ENCODE measurements around the gene SPON2.

The SPON2 gene

DNA sequence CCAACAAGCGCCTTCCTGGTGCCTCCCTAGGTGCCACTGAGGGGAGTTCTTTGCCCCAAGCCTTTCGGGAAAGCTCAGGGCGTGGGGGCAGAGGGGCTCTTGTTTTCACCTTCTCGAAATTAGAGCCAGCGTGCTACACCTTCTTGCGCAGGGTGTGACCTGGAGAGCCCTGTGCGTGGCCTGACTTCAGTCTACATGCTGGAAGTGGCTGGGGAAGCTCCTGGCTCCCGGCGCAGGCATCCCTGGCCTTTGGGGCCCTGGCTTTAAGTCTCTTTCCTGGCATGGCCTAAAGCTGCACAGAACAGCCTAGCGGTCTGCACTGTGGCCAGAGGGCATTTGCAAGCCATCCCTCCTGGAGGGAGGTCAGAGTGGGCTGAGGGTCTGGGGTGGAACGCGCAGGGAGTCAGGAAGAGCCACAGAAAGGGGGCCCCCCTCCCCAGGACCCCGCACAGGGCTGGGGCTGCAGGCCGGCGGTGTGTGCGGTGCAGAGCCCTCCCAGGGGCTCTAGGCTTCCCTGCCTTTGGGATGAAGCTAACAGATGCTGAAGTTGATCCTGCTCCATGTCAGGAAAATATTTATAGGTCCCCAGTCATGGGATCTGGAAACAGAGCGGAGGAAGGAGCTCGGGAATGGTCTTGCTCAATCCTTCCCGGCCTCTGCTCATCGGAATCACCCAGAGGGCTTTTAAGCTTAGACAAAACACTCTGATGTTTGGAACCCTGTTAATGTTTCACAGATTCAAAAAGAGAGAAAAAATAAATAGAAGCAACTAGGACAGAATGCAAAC is 781 bp upstream of the SPON2 start:
- no peak for DNase-seq (ENCODE audit: low read depth in 3 of 3, low spot score in 1 of 3)

DNA sequence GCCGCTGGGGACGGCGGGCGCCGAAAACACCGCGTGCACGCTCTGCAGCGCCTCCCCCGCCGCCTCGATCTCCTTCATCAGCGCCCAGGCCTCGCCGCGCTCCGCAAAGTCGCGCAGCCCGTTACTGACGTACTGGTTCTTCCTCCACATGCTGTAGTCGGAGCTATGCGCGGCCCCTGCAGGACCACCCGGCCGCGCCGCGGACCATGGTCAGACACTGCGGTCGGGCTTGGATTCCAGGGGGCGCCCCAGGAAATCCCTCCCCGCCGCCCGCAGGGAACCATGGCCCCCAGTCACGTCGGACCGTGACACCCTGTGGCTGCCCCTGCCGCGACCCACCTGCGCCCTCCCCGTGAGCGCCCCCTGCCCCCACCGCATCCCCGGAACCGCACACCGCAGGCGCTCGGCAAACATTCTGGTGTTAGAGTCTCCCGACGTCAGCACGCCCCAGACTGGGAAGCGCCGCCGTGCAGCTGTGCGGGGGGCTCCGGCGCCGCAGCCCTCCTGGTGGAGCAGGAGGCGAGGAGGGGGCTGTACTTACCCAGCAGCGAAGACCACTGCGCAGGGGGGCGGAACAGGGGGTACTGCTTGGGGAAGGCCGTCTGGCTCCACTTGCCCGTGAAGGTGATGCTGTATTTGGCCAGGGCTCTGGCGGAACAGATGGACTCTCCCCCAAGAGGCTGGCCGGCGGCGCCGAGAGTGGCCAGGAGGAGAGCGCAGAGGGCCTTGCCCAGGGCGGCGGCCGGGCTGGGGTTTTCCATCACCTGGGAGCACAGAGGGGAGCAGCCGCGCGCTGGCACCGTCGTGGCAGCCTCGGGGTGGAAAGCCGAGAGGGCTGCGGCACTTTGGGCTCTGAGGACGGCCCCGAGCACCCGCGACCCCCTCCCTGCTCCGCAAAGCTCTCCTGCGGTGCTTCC is 814 bp downstream of the SPON2 start:
- DNase-seq (ENCODE audit: low read depth in 3 of 3, low spot score in 1 of 3): peak in 2 of 3 donors; percentile 29 to 35

DNA sequence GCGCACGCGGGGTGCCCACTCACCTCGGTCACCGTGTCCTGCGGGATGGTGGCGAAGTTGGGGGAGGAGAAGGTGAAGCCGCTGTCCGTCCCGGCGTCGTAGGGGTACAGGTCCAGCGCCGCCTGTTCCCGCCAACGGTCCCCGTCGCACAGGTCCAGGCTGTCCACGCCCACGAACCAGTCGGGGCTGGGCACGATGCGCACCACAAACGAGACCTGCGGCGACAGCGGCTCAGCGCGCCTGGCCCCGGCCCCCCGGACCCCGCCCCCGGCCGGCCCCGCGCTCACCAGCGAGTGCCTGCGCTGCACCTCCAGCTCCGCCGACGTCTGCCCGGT is 1.4 kb downstream of the SPON2 start:
- no peak for DNase-seq (ENCODE audit: low read depth in 3 of 3, low spot score in 1 of 3)

DNA sequence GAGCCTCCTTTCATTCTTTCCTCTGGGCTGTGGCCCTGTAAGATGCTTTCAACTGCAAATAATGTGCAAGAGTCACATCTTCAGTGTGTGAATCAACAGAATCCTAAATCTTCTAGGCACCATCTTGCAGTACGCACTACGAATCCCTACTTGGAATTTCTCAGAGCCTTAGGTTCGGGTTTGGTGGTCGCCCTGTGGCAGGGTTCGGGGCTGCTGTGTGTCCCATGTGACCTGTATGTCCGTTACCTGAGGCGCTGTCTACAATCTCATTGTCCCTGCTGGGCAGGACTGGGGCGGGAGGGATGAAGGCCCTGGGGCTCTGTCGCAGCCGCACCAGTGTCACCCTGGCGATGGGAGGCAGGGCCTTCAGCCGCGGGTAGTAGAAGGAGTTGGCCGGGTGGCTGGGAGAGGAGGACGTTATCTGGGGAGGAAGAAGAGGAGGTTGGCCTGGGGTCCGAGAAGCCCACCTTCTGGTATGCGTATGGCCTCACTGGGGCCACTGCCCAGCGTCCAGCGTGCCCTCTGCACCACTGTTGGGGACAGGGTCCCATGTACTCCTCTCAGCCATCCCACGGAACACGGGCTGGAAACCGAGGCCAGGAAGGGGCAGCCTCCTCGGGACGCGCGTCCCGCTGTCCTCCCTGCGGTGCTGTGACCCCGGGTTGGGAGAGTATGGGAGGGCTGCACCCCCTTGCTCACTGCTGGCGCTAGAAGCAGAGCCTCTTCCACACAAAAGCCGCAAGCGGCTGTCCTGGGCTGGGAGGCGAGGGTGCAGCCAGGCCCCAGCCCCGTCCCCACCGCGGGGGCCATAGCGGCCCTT is 2.0 kb downstream of the SPON2 start:
- no peak for DNase-seq (ENCODE audit: low read depth in 3 of 3, low spot score in 1 of 3)

GRCh38 chr4:1169691-1170096 is 2.7 kb downstream of the SPON2 start:
- no peak for DNase-seq (ENCODE audit: low read depth in 3 of 3, low spot score in 1 of 3)

DNA sequence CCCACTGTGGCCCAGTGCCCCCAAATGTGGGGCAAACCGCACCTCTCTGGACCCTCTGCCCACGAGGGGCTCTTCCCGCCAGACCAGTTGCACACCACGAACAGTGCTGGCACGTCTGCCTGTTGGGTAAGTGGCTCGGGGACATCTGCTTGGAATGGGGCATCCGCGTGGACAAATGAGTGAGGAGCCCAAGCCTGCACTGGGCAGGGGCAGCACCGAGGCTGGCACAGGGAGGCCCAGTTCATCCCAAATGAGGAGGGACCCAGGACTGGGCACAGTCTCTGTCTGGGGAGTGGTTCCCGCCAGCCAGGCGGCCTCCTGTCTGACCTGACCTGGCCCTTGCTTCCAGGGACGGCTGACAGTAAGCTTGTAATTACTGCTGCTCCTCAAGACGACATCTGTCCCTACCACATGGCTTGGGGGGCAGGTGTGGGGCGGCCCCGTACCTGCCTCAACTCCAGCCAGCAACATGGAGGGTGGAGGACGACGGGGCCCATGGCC is 3.2 kb downstream of the SPON2 start:
- no peak for DNase-seq (ENCODE audit: low read depth in 3 of 3, low spot score in 1 of 3)

GRCh38 chr4:1168191-1169101 is 3.9 kb downstream of the SPON2 start:
- no peak for DNase-seq (ENCODE audit: low read depth in 3 of 3, low spot score in 1 of 3)

GRCh38 chr4:1167244-1167949 is 5.0 kb downstream of the SPON2 start:
- DNase-seq (ENCODE audit: low read depth in 3 of 3, low spot score in 1 of 3): peak; percentile 64 to 73 (median 64)

DNA sequence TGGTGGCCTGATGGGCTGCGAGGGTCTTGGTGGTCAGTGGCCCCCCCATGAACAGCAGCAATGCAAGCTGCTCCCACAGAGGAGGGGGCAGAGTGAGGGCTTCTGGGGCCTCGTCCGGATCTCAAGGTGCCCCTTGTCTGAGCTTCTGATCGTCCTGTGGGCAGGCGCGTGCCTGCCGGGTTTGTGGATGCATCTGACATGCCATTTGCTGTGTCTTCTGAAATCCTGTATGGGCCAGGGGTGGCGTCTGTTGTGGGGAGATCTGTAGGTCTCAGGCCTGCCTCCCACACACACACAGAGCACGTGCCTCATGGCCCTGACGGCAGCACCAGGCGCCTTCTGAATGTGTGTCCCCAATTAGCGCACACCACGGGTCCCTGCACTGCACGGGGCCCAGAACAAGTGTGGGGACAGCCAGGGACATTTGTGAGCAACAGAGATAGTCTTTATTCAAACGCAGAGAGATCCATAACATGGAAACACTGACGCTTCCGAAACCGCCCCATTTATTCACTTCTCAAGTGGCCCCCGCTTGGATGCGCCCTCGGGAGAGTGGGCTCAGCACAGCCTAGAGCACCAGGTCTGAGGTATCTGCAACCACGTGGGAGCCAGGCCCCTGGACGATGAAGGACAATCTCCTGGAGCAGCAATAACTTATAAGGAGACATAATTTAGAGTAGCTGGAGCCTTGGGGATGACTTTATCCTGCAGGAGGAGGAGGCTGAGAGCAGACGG is 5.7 kb downstream of the SPON2 start:
- no peak for DNase-seq (ENCODE audit: low read depth in 3 of 3, low spot score in 1 of 3)

- DNase-seq (ENCODE audit: low read depth in 3 of 3, low spot score in 1 of 3): no peak
These were observed 7.3 kb downstream of the SPON2 start for GRCh38 chr4:1164956-1165545.

DNA sequence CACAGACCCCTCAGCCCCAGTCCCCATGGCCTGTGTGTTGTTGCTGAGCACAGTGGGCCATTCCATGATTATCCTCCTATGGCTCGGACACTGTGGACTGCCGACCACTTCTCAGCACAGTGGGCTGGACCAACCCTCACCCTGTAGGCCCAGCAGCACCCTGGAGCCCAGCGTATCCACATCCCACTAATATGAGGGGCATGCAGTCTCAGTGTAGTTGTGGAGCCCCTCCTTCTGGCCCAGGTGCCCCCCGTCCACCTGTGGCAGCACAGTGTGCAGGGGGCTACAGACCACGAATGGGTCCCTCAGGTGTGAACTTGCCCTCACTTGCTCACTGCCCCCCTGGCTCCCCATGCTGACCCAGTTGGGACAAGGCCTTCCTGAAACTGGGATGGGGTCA is 7.9 kb downstream of the SPON2 start:
- DNase-seq (ENCODE audit: low read depth in 3 of 3, low spot score in 1 of 3): no peak

DNA sequence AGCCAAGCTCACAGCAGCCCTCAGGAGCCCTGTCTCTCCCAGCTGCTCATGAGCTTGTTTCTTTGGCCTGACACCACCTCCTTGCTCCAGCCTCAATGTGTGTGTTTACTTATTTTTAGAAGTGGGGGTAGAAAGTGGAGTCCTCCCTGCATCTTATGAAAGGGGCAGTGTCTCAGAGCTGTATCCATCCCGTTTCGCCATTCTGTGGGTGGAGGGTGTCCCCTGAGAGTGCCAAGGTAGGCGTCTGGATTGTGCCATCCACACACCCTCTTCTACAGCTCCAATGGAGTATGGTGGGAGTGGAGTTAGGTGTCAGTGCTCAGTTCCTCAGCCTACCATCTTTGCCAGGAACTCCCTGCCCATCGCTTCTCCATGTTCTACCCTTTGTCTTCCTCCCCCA is 8.3 kb downstream of the SPON2 start:
- no peak for DNase-seq (ENCODE audit: low read depth in 3 of 3, low spot score in 1 of 3)

GRCh38 chr4:1160351-1160750 is 12.0 kb downstream of the SPON2 start:
- no peak for DNase-seq (ENCODE audit: low read depth in 3 of 3, low spot score in 1 of 3)

DNA sequence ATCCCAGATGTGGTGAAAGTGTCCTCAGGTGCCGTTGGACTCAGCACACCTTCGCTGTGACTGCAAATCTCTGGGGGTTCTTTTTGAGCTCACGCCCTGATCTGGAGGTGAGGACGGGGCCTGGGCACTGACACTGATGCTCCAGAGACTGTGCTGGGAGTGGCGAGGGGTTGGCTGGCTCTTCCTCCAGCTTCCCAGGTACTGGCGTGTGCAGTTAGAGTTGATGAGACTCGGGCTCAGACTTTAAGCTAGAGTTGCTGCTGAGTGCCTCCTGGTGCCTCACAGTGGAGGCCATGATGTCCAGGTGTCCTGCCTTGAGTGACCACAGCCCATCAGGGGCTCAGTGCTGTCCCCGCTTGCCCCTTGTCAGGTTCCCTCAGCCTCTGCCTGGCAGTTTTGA is 16.3 kb downstream of the SPON2 start:
- DNase-seq (ENCODE audit: low read depth in 3 of 3, low spot score in 1 of 3): no peak

DNA sequence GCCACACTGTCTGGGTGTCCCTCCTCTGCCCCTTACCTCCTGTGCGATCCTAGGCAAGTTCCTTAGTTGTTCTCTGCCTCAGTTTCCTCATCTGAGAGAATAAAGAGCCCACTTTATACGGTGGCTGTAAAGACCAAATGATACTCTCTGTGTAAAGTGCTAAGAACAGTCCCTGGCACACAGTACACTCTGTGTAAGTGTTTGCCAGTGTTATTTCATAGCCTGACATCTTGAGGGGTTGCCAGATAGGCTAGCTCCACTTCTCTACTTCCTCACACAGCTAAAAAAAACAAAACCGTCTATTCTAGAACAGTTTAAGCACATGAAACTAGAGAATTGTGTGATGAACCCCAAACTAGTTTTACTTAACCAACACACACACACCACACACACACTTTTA is 17.1 kb downstream of the SPON2 start:
- DNase-seq (ENCODE audit: low read depth in 3 of 3, low spot score in 1 of 3): no peak

GRCh38 chr4:1154523-1155182 is 17.7 kb downstream of the SPON2 start:
- no peak for DNase-seq (ENCODE audit: low read depth in 3 of 3, low spot score in 1 of 3)

DNA sequence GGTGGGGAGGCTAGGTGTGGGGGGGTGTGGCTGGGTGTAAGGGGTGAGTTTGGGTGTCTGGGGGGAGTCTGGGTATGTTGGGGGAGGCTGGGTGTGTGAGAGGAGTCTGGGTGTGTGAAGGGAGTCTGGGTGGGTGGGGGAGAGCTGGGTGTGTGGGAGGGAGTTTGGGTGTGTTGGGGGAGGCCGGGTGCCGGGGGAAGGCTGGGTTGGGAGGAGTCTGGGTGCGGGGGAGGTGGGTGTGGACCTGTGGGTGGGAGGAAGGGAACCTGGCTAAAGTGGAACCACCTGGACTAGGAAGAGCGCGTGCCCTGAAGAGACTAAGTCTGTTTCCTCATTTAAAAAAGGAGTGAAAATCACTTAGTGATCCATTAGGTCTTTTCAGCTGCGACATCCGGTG is 18.3 kb downstream of the SPON2 start:
- DNase-seq (ENCODE audit: low read depth in 3 of 3, low spot score in 1 of 3): no peak

- no peak for DNase-seq (ENCODE audit: low read depth in 3 of 3, low spot score in 1 of 3)
These were observed 18.8 kb downstream of the SPON2 start for GRCh38 chr4:1153567-1154090.
